ENCODE results near the gene CTDNEP1. TPM values are rescaled to one million over a fixed set of nuclear protein-coding genes. Genes with fewer than 3 reads are reported as not detected.

CTDNEP1 gene
- total RNA-seq, 1 donor from 2014 or later: 105 TPM

DNA sequence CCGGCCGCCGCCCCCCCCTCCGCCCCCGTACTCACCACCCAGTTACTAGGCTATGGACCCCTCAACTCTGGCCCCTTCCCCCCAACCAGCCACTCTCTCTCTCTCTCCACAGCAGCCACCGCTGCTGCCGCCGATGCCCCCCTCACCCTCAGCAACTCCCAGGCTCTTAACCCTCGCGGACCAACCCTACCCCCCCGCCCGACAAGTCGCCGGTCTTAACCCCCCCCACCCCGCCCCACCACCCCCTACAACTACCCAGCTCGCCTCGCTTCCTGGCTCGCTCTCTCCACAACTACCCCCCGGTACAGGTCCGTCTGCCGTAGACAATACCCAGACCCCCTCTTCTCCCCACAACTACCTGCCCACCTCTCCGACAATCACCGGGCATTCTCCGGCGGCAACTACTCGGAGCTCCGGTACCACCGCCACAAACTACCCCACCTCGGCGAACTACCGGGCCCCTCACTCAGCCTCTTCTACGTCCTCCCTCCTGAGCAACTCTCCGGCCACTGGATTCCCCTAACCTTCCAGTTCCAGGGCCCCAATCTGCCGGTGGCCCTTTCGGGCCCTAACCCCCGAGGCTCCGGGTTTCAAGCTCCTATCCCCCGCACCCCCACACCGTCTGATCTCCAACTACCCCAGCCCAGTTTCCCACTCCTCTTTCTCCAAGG lies 13.0 kb downstream of the CTDNEP1 start:
- DNase-seq: no peak
- TF ChIP-seq, protein P1, sequence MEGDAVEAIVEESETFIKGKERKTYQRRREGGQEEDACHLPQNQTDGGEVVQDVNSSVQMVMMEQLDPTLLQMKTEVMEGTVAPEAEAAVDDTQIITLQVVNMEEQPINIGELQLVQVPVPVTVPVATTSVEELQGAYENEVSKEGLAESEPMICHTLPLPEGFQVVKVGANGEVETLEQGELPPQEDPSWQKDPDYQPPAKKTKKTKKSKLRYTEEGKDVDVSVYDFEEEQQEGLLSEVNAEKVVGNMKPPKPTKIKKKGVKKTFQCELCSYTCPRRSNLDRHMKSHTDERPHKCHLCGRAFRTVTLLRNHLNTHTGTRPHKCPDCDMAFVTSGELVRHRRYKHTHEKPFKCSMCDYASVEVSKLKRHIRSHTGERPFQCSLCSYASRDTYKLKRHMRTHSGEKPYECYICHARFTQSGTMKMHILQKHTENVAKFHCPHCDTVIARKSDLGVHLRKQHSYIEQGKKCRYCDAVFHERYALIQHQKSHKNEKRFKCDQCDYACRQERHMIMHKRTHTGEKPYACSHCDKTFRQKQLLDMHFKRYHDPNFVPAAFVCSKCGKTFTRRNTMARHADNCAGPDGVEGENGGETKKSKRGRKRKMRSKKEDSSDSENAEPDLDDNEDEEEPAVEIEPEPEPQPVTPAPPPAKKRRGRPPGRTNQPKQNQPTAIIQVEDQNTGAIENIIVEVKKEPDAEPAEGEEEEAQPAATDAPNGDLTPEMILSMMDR (IDR thresholded peaks at IDR 0.05; ENCODE audit: borderline replicate concordance): no peak

DNA sequence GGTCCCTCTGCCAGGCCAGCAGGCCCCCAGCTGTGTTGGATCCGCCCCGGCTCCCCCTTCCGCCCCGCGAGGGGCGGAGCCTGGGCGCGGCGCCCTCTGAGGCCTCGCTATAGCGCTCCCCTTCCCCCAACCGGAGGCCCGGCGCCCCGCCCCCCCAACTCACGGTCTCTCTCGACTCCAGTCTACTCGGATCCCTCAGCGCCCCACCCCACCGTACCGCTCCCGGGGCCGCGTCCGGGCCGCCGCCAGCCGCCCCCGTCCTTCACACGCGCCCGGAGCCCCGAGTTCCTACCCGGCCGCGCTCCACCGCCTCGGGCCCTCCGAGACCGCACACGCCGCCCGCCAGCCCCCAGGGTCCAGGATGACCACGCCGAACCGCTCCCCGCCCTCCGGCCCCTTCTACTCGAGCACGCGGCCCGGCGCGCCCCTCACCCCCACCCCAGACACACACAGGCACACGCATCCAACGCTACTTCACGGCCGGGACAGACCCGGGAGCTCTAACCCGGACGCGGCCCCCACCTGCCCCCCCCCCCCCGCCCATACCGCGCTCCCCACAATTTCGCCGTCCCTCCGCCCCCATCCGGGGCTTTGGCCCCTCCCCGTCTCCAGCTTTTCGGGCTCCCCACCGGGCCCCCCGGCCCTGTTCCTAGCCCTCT lies 13.6 kb downstream of the CTDNEP1 start:
- no peaks in the 10 kb centered on the region for H3K9me3 ChIP-seq (replicated peaks)
- H3K4me3 ChIP-seq: peak overlapping the region; percentile 97
- intact Hi-C loops (cut with micrococcal nuclease): no loop called here
- no peaks in the 10 kb centered on the region for H3K27me3 ChIP-seq (ENCODE audit: low read depth)
- peaks cover 77% of the 10 kb centered on the region for H3K4me1 ChIP-seq
- DNase-seq: peak; percentile 84
- TF ChIP-seq, protein P1 (IDR thresholded peaks at IDR 0.05; ENCODE audit: borderline replicate concordance): no peak
- peak overlapping the region; percentile 99 for H3K27ac ChIP-seq (replicated peaks)
- peaks cover 33% of the 10 kb centered on the region for H3K36me3 ChIP-seq

More for the DNA sequence above, 13.0 kb downstream of the CTDNEP1 start:
- intact Hi-C loops (cut with micrococcal nuclease): no loop called here
- Histone ChIP-seq H3K27me3 (ENCODE audit: low read depth) (no peaks in the 10 kb centered on the region), H3K9me3 (replicated peaks) (no peaks in the 10 kb centered on the region), H3K4me3 (peak overlapping the region; percentile 97), H3K4me1 (peaks cover 76% of the 10 kb centered on the region), H3K36me3 (peaks cover 33% of the 10 kb centered on the region), H3K27ac (replicated peaks) (peak overlapping the region; percentile 99)

DNA sequence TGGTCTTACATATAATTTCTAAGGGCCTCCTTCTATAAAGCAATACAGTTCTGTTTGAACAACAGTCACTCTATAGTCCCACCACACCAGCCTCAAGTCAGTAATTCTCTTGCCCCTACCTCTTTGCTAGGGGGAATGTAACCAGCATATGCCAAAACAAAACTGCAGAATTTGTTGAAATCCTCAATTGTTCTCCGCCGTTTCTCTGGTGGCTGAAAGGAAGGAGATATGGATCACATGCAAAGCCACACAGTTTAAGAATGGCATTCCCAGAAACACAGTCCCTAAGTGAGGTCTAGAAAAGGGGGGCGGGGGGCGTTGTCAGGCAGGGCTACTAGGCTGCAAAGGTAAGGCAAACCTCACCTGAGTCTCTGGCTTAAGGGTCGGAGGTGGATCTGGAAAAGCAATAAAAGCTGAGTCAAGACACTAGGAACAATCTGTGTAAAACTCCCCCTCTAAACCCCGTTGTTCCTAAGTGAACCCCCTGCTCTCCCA lies 14.2 kb downstream of the CTDNEP1 start:
- peaks cover 33% of the 10 kb centered on the region for H3K36me3 ChIP-seq
- no peaks in the 10 kb centered on the region for H3K9me3 ChIP-seq (replicated peaks)
- DNase-seq: no peak
- H3K4me1 ChIP-seq: peaks cover 83% of the 10 kb centered on the region
- H3K27ac ChIP-seq (replicated peaks): peak overlapping the region; percentile 99
- intact Hi-C loops (cut with micrococcal nuclease): no loop called here
- no peaks in the 10 kb centered on the region for H3K27me3 ChIP-seq (ENCODE audit: low read depth)
- peak overlapping the region; percentile 97 for H3K4me3 ChIP-seq
- TF ChIP-seq, protein P1 (IDR thresholded peaks at IDR 0.05; ENCODE audit: borderline replicate concordance): no peak

DNA sequence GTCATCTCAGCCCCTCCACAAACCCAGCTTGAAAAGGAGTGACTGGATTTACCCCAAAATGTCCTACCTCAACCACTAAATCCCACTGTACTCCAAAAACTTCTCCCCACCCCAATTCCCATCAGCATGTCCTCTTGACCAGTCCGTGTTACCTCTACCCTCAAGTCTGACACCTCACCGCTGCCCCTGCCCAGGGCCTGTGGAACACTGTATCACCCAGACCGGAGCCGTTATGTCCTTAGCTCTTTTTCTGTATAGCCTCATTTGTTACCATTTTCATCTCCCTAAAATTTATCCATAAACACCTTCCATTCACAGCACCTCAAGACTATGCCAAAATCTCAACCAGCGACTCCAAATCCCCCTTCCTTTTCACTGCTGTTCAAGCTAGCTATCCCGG lies 14.7 kb downstream of the CTDNEP1 start:
- H3K4me3 ChIP-seq: peak overlapping the region; percentile 97
- no peaks in the 10 kb centered on the region for H3K9me3 ChIP-seq (replicated peaks)
- H3K27me3 ChIP-seq (ENCODE audit: low read depth): no peaks in the 10 kb centered on the region
- TF ChIP-seq, protein P1 (IDR thresholded peaks at IDR 0.05; ENCODE audit: borderline replicate concordance): no peak
- DNase-seq: no peak
- intact Hi-C loops (cut with micrococcal nuclease): no loop called here
- peak overlapping the region; percentile 99 for H3K27ac ChIP-seq (replicated peaks)
- H3K4me1 ChIP-seq: peaks cover 85% of the 10 kb centered on the region
- peaks cover 33% of the 10 kb centered on the region for H3K36me3 ChIP-seq

DNA sequence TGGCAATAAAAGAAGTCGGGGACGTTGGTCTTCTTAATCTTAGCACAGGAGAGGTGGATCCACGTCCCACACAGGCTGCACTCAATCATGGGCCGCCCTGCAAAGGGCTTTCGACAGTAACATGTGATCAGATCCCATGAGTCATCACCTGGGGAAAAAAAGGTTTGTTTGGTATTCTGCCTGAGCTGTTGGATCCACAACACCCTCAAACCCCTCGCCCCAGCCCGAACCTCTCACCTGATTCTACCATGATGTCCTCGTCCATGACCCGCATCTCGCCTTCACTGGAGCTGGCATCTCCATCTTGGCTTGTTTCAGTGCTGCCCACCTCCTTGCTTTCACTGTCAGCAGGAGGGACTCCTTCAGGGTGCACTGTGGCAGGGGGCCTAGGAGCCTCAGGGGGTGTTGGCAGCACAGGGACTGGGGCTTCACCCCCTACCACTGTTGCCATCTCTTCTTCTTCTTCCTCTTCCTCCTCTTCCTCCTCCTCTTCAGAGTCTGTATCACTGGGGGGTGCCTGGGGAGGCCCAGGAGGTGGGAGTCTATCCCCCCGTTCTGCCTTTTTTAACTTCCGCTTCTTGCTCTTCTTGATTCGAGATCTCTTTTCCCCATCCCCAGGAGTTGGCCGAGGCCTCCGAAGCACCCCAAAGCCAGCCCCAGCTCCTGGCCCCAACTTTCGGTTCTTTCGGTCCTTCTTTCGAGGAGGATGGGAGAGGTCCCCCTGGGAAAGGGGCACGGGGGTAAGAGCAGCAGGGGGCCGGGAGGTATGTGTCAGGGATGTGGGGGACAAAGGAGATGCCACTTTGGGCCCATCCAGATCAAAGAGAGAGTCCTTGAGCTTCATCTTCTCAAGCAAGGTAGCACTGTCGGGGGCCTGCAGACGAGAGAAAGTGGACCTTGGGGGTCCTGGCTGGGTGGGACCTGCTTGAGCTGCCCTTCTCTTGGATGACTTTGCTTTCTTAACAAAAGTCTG lies 15.6 kb downstream of the CTDNEP1 start:
- H3K9me3 ChIP-seq (replicated peaks): no peaks in the 10 kb centered on the region
- H3K4me3 ChIP-seq: peak overlapping the region; percentile 79
- no peak overlapping the region for H3K27ac ChIP-seq (replicated peaks)
- no peak for DNase-seq
- intact Hi-C loops (cut with micrococcal nuclease): no loop called here
- peaks cover 80% of the 10 kb centered on the region for H3K4me1 ChIP-seq
- TF ChIP-seq, protein P1 (IDR thresholded peaks at IDR 0.05; ENCODE audit: borderline replicate concordance): no peak
- peaks cover 31% of the 10 kb centered on the region for H3K36me3 ChIP-seq
- no peaks in the 10 kb centered on the region for H3K27me3 ChIP-seq (ENCODE audit: low read depth)

All from left ventricle myocardium inferior (tissue), 1 donor.